Dendritic cell treated with granulocyte-macrophage colony-stimulating factor and Interleukin-4, amounts not matched to agents 40 ng/mL and 50 ng/mL, for 4 days (primary cell): Measurements from ENCODE around the gene KCNT1.

Experiments used
- H3K27ac Mint-ChIP-seq: one replicate; pipeline ENCODE4 v1.8.0; 2022; ENCODE audit warnings: mild to moderate bottlenecking, mixed read lengths
- H3K27me3 Mint-ChIP-seq: one replicate; pipeline ENCODE4 v1.8.0; 2022; ENCODE audit warnings: mild to moderate bottlenecking, mixed read lengths
- H3K36me3 Mint-ChIP-seq: one replicate; pipeline ENCODE4 v1.8.0; 2022; ENCODE audit warnings: low read depth, mixed read lengths
- H3K4me1 Mint-ChIP-seq: one replicate; pipeline ENCODE4 v1.8.0; 2022; ENCODE audit warnings: low read depth, mixed read lengths
- H3K4me3 Mint-ChIP-seq: one replicate; pipeline ENCODE4 v1.8.0; 2022; ENCODE audit warnings: mild to moderate bottlenecking, moderate library complexity, mixed read lengths
- H3K9me3 Mint-ChIP-seq: one replicate; pipeline ENCODE4 v1.8.0; 2022; ENCODE audit warnings: mixed read lengths
- intact Hi-C: fragments of 100-400 bp; cut with micrococcal nuclease; formaldehyde crosslinking; loops from one replicate; pipeline ENCODE4 v1.15.0; 2022

Gene KCNT1

DNA sequence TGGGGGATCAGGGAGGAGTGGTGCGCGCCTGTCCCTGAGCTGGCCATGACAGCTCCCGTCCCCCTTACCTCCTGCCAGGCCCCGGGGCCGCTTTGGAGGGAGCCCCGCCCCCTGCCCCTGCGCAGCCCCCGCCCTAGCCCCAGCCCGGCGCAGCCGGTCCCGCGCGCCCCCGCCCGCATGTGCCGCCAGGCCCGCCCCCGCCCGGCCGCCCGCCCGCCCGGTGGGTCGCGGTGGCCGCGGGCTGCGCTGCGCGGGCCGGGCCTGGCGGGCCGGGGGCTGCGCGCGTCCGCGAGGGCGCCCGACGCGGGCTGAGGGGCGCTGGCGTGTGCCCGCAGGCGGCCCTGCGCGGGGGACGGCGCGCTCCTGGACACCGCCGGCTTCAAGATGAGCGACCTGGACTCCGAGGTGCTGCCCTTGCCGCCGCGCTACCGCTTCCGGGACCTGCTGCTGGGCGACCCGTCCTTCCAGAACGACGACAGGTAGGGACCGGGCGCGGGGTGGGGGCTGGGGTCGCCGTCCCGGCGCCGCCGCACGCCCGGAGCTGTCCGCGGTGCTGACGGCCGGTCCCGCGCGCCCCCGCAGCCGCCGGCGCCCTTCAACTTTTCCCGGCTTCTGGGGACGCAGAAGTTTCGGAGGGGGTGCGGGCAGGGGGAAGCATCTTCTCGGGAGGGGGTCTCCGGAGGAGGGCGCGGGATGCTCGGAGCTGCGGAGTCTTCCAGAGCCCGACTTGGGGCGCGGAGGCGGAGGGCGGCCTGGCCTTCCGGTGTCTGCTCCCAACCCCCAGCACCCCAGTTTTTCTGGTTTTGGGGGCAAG lies 12.5 kb downstream of the KCNT1 start:
- intact Hi-C loops = no loop called here
- H3K4me3 Mint-ChIP-seq = no peak overlapping the region
- no peaks in the 10 kb centered on the region for H3K36me3 Mint-ChIP-seq
- H3K27ac Mint-ChIP-seq = no peak overlapping the region
- no peaks in the 10 kb centered on the region for H3K9me3 Mint-ChIP-seq
- peaks cover 47% of the 10 kb centered on the region for H3K27me3 Mint-ChIP-seq
- no peaks in the 10 kb centered on the region for H3K4me1 Mint-ChIP-seq

DNA sequence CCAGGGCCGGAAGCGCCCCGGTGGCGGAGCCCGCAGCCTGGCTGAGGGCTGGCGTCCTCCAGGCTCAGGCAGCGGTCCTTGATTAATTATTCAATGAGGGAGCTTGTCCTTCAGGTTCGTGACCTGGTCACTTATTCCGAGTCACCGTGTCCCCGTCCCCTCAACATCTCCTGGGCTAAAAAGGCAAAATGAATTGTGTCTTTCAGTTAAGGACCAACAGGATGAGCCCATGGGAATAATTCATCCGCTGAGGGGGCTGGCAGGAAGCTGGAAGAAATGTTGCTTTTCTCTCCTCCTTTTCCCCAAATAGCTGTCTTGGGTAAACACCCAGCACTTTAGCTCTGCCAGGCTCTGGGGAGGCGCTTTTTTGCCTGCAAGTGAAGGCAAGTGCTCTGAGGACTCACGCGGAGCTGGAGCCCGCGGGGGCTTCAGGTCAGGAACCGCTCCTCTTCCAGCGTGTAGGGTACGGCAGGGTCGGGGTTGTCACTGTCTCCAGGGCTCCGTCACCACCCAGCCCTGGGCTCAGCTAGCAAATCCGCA lies 13.1 kb downstream of the KCNT1 start:
- no peaks in the 10 kb centered on the region for H3K4me1 Mint-ChIP-seq
- H3K9me3 Mint-ChIP-seq = no peaks in the 10 kb centered on the region
- peaks cover 47% of the 10 kb centered on the region for H3K27me3 Mint-ChIP-seq
- no peaks in the 10 kb centered on the region for H3K36me3 Mint-ChIP-seq
- no peak overlapping the region for H3K4me3 Mint-ChIP-seq
- intact Hi-C loops = no loop called here
- no peak overlapping the region for H3K27ac Mint-ChIP-seq

DNA sequence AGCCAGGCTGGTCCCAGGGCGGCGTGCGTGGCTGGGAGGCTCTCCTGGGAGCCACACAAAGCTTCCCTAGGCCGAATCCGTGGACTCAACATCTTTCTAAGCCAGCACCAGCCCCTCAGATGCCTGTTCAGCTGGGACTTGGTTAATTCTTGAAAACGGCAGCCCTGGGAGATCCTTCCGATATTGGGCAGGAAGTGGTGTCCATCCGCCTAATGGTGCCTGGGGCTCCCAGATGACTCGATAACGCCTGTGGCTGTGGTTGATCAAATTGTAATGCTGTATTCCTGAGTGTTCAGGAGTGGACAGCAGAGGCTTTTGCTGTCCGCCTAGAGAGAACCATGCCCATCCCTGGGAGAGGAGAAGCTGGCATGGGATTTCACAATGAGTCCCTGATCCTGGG lies 14.1 kb downstream of the KCNT1 start:
- Mint-ChIP-seq H3K27ac (no peak overlapping the region), H3K9me3 (no peaks in the 10 kb centered on the region), H3K4me1 (no peaks in the 10 kb centered on the region), H3K27me3 (peaks cover 45% of the 10 kb centered on the region), H3K4me3 (no peak overlapping the region), H3K36me3 (no peaks in the 10 kb centered on the region)
- intact Hi-C loops = no loop called here

DNA sequence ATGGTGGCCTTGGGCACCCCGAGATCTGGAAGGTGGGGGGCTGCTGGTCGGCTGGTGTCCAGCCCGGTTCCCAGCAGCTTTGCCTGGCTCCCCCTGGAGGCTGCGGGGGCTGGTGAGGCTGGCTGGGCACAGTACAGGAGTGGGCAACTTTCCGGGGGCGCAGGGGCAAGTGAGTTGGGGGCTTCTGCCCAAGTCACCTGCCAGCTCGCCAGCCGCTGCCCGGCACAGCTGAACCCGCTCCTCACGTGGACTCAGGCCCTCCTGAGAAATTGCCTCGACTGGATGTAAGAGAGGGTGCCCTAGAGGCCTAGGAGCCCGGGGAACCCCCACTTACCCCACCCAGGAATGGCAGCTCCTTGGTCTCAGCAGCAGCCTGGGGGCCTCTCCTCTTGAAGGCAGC lies 15.4 kb downstream of the KCNT1 start:
- Mint-ChIP-seq H3K9me3 (no peaks in the 10 kb centered on the region), H3K4me1 (no peaks in the 10 kb centered on the region), H3K27ac (no peak overlapping the region), H3K27me3 (peaks cover 40% of the 10 kb centered on the region), H3K4me3 (no peak overlapping the region), H3K36me3 (no peaks in the 10 kb centered on the region)
- intact Hi-C loops = no loop called here

DNA sequence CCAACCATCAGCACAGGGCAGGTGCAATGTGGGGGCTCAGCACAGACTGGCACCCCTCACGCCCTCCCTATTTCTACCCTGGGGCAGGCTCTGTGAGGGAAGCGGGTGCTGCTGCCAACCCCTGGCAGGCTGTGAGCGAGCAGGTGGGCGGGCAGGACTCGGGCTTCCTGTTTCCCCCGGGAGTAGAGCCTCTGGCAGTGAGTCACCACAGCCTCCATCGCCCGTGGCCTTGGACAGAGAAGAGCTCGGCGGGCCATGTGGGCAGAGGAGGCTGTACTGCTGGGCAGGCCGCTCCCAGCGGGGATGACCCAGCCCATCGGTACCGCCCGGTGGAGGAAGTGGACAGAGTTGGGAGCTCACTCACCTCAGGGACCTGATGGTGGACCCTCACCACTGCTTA lies 16.6 kb downstream of the KCNT1 start:
- H3K27ac Mint-ChIP-seq = no peak overlapping the region
- intact Hi-C loops = no loop called here
- no peaks in the 10 kb centered on the region for H3K9me3 Mint-ChIP-seq
- H3K27me3 Mint-ChIP-seq = peaks cover 29% of the 10 kb centered on the region
- no peaks in the 10 kb centered on the region for H3K4me1 Mint-ChIP-seq
- no peak overlapping the region for H3K4me3 Mint-ChIP-seq
- H3K36me3 Mint-ChIP-seq = no peaks in the 10 kb centered on the region

DNA sequence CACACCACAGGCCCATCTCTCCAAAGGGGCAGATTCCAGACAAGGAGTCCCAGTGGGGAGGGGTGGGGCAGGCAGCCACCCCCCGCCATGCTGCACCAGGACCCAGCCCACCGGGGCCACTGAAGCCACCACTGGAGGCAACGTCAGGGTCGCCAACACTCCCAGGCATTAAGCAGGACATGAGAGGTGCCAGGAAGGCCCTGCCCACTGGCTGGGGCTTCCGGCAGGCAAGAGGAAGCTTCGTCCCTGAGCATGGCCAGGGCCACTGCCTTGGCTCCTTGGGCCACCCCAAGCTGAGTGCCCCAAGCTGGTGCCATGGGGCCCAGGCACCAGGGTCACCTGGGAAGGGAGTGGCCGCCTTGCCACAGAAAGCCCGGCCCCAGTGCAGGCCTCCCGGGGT lies 17.5 kb downstream of the KCNT1 start:
- Mint-ChIP-seq H3K4me3 (no peak overlapping the region), H3K27ac (no peak overlapping the region), H3K4me1 (no peaks in the 10 kb centered on the region), H3K36me3 (no peaks in the 10 kb centered on the region), H3K27me3 (peaks cover 24% of the 10 kb centered on the region), H3K9me3 (no peaks in the 10 kb centered on the region)
- intact Hi-C loops = no loop called here

DNA sequence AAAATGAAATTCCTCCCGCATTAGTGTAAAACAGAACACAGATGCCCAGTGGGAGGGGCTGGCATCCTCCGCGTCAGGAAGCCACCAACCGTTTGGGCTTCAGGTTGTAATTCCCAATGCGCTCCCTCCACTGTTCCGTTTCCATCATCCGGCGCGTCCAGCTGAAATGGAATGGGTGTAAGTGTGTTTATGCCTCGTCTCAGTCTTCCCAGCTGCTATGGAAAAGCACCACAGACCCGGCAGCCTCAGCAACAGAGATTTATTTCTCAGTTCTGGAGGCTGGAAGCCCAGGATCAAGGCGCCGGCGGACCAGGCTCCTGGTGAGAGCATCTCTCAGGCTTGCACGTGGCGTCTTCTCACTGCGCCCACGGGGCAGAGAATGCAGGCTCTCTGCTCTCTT lies 20.4 kb downstream of the KCNT1 start:
- Mint-ChIP-seq H3K4me1 (no peaks in the 10 kb centered on the region), H3K36me3 (no peaks in the 10 kb centered on the region), H3K27me3 (peaks cover 8% of the 10 kb centered on the region), H3K9me3 (no peaks in the 10 kb centered on the region), H3K4me3 (no peak overlapping the region), H3K27ac (no peak overlapping the region)
- intact Hi-C loops = no loop called here

DNA sequence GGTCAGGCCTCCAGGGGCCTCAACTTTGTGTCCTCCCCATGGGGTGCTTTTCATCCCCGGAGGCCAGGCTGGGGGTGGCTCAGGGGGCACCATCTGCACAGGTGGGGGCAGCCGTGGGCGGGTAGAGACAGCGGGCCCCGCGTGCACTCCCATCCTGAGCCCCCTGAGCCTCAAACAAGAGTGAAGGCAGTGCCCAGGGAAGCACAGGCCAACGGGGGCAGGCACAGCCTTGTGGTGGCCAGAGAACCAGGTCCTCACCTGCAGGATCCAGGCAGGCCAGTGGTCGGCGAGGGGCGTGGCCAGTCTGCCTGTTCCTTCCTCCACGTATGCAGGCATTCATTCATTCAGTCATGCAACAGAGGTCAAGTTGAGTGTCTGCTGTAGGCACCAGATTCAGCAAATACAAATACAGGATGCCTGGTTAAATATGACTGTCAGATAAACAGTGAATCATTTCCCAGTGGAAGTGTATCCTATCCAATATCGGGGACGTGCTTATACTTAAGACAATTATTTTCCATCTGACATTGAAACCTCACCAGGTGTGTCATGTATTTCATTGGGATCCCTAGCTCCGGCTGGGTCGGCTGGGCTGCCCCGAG lies 22.3 kb downstream of the KCNT1 start:
- peaks cover 13% of the 10 kb centered on the region for H3K27me3 Mint-ChIP-seq
- intact Hi-C loops = no loop called here
- H3K36me3 Mint-ChIP-seq = no peaks in the 10 kb centered on the region
- no peak overlapping the region for H3K4me3 Mint-ChIP-seq
- no peaks in the 10 kb centered on the region for H3K9me3 Mint-ChIP-seq
- H3K27ac Mint-ChIP-seq = no peak overlapping the region
- H3K4me1 Mint-ChIP-seq = no peaks in the 10 kb centered on the region

DNA sequence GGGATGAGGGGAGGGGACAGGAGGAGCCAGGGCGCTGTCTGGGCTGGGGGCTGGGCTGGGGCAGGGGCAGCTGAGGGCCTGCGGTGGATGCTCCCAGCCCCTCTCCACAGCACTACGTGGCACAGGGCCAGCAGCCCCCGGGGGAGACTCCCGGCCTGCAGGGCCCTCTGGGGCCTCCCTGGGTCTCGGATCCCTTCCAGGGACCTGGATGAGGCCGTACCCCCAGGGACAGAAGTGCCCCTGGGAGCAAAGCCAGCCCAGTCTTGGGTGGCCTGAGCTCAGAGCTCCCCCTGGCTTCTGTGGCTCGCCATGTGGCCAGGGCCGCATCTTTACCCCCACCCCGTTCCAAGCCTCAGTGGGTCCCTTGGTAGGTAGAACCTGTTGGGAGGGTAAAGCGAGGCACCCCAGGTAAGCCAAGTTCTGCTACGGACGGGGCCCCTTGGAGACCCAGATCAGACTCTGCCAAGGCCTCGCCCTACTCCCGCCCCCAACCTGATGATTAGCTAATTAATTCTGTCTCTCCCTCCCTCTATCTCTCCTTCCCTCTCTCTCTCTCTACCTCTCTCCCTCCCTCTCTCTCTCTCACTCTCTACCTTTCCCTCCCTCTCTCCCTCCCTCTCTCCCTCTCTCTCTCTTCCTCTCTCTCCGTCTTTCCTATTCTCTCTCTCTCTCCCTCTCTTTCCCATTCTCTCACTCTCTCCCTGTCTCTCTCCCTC lies 24.3 kb downstream of the KCNT1 start:
- Mint-ChIP-seq H3K36me3 (no peaks in the 10 kb centered on the region), H3K9me3 (peaks cover 6% of the 10 kb centered on the region), H3K4me3 (no peak overlapping the region), H3K27me3 (peaks cover 18% of the 10 kb centered on the region), H3K4me1 (no peaks in the 10 kb centered on the region), H3K27ac (no peak overlapping the region)
- intact Hi-C loops = no loop called here

DNA sequence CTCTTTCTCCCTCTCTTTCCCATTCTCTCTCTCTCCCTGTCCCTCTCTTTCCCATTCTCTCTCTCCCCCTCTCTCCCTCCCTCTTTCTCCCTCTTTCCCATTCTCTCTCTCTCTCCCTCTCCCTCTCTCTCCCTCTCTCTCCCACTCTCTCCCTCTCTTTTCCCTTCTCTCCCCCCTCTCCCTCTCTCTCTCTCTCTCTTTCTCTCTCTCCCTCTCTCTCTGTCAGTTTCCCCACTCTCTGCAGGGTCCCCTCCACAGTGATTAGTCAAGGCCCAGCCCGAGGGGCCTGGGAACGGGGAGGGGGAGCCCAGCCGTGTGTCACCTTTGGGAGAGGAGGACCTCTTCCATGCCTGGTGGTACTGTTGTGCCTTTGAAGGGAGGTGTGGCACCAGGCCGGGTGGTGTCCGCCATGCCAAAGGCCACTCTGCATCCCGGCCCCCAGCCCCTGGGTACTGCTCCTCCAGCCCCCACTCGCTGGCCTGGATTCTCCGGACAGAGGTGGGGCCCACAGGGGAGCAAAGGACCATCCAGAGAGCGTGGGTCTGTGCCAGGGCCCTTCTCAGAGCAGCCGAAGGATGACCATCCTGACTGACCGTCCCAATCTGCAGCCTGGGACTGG lies 25.4 kb downstream of the KCNT1 start:
- Mint-ChIP-seq H3K4me3 (no peak overlapping the region), H3K9me3 (peaks cover 11% of the 10 kb centered on the region), H3K36me3 (no peaks in the 10 kb centered on the region), H3K4me1 (no peaks in the 10 kb centered on the region), H3K27me3 (peaks cover 18% of the 10 kb centered on the region), H3K27ac (no peak overlapping the region)
- intact Hi-C loops = no loop called here

DNA sequence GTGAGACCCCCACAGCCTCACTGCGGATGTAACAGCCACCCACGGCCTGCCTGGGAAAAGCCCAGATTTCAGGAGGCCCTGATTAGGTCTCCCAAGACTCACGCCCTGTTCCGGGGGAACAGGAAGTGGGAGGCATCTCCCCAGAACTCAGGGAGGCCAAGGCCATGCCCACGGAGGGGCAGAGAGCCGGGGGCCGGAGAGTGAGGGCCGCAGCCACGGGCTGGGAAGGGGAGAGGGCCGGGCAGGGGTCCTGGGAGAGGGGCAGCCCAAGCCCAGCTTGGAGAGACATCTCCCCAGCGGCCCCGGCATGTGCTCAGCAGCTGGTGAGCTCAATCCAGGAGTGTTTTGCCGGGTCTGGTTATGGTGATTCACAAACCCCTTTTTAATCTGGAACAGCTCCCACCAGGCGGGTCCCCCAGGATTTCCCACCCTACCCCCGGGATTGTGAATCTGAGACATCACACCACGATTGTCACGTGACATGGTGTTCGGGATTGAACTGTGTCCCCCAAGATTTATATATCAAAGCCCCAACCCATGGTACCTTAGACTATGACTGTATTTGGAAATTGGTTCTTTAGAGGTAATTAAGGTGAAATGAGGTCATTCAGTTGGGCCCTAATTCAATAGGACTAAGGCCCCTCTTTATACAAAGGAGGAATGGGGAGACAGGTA lies 26.6 kb downstream of the KCNT1 start:
- H3K27ac Mint-ChIP-seq = no peak overlapping the region
- H3K4me3 Mint-ChIP-seq = no peak overlapping the region
- no peaks in the 10 kb centered on the region for H3K4me1 Mint-ChIP-seq
- peaks cover 11% of the 10 kb centered on the region for H3K9me3 Mint-ChIP-seq
- intact Hi-C loops = no loop called here
- peaks cover 21% of the 10 kb centered on the region for H3K27me3 Mint-ChIP-seq
- no peaks in the 10 kb centered on the region for H3K36me3 Mint-ChIP-seq

DNA sequence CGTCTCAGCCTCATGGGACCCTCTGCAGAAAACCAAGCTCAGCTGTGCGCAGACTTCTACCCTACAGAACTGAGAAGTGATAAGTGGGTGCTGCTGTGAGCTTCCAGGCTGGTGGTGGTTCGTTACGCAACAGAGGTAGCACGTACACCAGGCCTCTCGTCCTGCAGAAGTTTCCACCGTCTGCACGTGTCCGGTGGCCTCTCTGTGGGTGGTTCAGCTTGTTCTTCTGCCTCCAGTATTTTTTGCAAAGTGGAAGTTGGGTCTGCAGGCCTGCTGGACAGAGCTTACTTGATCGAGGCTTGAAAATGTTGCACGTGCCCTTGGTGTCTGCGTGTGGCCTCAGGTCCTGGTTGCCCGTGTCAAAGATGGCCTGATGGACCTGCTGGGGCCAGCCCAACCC lies 27.5 kb downstream of the KCNT1 start:
- Mint-ChIP-seq H3K27ac (no peak overlapping the region), H3K4me3 (no peak overlapping the region), H3K9me3 (peaks cover 11% of the 10 kb centered on the region), H3K4me1 (no peaks in the 10 kb centered on the region), H3K27me3 (peaks cover 21% of the 10 kb centered on the region), H3K36me3 (no peaks in the 10 kb centered on the region)
- intact Hi-C loops = no loop called here

DNA sequence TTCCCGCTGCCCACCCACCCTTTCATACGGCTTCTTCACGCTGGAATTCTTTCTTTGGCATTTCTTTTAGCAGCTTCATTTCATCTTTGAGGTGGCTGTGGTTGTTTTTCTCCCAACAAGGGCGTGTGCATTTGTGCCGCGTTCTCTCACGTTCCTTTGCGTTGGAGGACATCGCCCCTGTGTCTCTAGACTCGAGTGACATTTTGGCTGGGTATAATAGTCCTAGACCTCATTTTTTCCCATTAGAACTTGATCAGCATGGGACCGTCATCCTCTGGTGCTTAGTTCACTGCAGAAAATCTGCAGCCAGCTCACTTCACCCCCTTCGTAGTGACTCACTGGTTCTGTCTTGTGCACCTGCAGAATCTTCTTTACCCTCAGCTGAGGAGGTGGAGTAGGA lies 29.5 kb downstream of the KCNT1 start:
- no peak overlapping the region for H3K27ac Mint-ChIP-seq

More for the DNA sequence above, 29.5 kb downstream of the KCNT1 start:
- H3K36me3 Mint-ChIP-seq = no peaks in the 10 kb centered on the region
- H3K4me1 Mint-ChIP-seq = no peaks in the 10 kb centered on the region
- H3K9me3 Mint-ChIP-seq = peaks cover 11% of the 10 kb centered on the region
- intact Hi-C loops = no loop called here
- H3K27me3 Mint-ChIP-seq = peaks cover 27% of the 10 kb centered on the region
- H3K4me3 Mint-ChIP-seq = no peak overlapping the region
